Hepatocyte (in vitro differentiated cells): ENCODE measurements around the gene ONECUT3.
A peak's percentile ranks its signal among the peaks of the same experiment; 100 is the strongest.

Experiments used
- CTCF ChIP-seq: fragments of 200-600 bp; sonication (generic); IDR thresholded peaks from 2 replicates; pipeline ENCODE4 v1.5.1; 2016; ENCODE audit warnings: antibody characterized with exemption, mild to moderate bottlenecking; ENCODE audit not compliant: poor library complexity
- EZH2 ChIP-seq: fragments of 200-600 bp; sonication (generic); IDR thresholded peaks from 2 replicates; pipeline ENCODE4 v1.6.1; 2016; ENCODE audit warnings: antibody characterized with exemption, mild to moderate bottlenecking, borderline replicate concordance
- EZH2phosphoT487 ChIP-seq: fragments of 200-600 bp; sonication (generic); IDR thresholded peaks from one replicate; pipeline ENCODE4 v1.6.1; 2018; ENCODE audit warnings: antibody characterized with exemption, mild to moderate bottlenecking, low read depth, moderate library complexity; ENCODE audit not compliant: unreplicated experiment, severe bottlenecking

- TF ChIP-seq CTCF, result no peak
- peak; percentile 88 for TF ChIP-seq EZH2
- TF ChIP-seq EZH2phosphoT487, result peak; percentile 72
These were observed 22.8 kb downstream of the ONECUT3 start for GRCh38 chr19:1775951-1776605.
